K562 (cell line): ENCODE results near the gene NT5DC1. TPM values are rescaled to one million over a fixed set of nuclear protein-coding genes. Genes with fewer than 3 reads are reported as not detected.

Experiments used
- ATAC-seq: fragments of 200-7000 bp; cut with Tn5 transposase; 3 replicates; pipeline ENCODE4 v1.9.1; 2020; ENCODE audit warnings: moderate library complexity
- BruUV-seq: library from RNA; stranded (reverse); fragments of 400-500 nt; replicated peaks from 2 replicates; lab custom pipeline; 2021; lab: Mats Ljungman, UMichigan
- CTCF ChIA-PET: fragments of 300-600 bp; formaldehyde crosslinking; extraction: SDS; loops from one replicate; lab custom pipeline; 2021; ENCODE audit warnings: low intra/inter-chr PET ratio; lab: Yijun Ruan, JAX
- POLR2A ChIA-PET: fragments of 300-600, 350-650 bp; sonication (Branson Sonifier 250); formaldehyde crosslinking; extraction: SDS; loops from one replicate; lab custom pipeline; 2021; ENCODE audit warnings: antibody characterized with exemption, inconsistent platforms; lab: Yijun Ruan, JAX
- DNase-seq, 4 experiments: peaks; one replicate each; pipeline versions ENCODE4 v3.0.0 to v3.0.0-alpha.2; 2011 to 2018; ENCODE audit warnings: low spot score in 3 of 4, mixed read lengths in 3 of 4; ENCODE audit errors: extremely low read depth in 1 of 4
- FAIRE-seq: peaks from 2 replicates; lab custom pipeline; 2011; peaks lifted over from hg19 to GRCh38; lab: Jason Lieb, UNC
- H2AFZ ChIP-seq: 2 replicates; pipeline ENCODE4 v1.6.0; 2011; ENCODE audit warnings: low read depth, low read length, control low read depth, inconsistent platforms
- H3K27ac ChIP-seq: fragments of 200-600 bp; 3 replicates; pipeline ENCODE4 v1.8.0; 2011; ENCODE audit warnings: low read depth, mild to moderate bottlenecking, control low read depth, inconsistent platforms, low read length, moderate library complexity, mixed read lengths; ENCODE audit errors: extremely low read depth
- H3K27me3 ChIP-seq, 2 experiments: fragments of 300-600 bp in 1 of 2; 2 replicates in 1 of 2; 3 replicates in 1 of 2; pipeline versions ENCODE4 v1.6.0 to v1.8.0; 2011; ENCODE audit warnings: inconsistent platforms in 2 of 2, low read length in 2 of 2, mild to moderate bottlenecking in 1 of 2, mixed read lengths in 1 of 2, moderate library complexity in 1 of 2; ENCODE audit not compliant: control insufficient read depth in 2 of 2, insufficient read depth in 2 of 2
- H3K36me3 ChIP-seq: fragments of 300-600 bp; 3 replicates; pipeline ENCODE4 v1.8.0; 2011; ENCODE audit warnings: mild to moderate bottlenecking, low read length, inconsistent platforms; ENCODE audit not compliant: control insufficient read depth, insufficient read depth
- H3K4me1 ChIP-seq, 2 experiments: fragments of 200-600 bp in 1 of 2; replicated peaks in 1 of 2; 2 replicates in 1 of 2; 3 replicates in 1 of 2; pipeline versions ENCODE4 v1.5.1 to v1.8.0; 2011; ENCODE audit warnings: inconsistent platforms in 2 of 2, low read length in 2 of 2, mild to moderate bottlenecking in 1 of 2, mixed read lengths in 1 of 2, moderate library complexity in 1 of 2; ENCODE audit not compliant: control insufficient read depth in 2 of 2, insufficient read depth in 2 of 2
- H3K4me2 ChIP-seq: 2 replicates; pipeline ENCODE4 v1.6.1; 2011; ENCODE audit warnings: low read length, control low read depth, inconsistent platforms, mixed read lengths; ENCODE audit not compliant: insufficient read depth
- H3K4me3 ChIP-seq: fragments of 200-600 bp; sonication (generic), shearing (Covaris generic); 2 replicates; pipeline ENCODE4 v1.5.1; 2016; ENCODE audit warnings: control low read depth, inconsistent platforms
- H3K79me2 ChIP-seq: fragments of 200-600 bp; 3 replicates; pipeline ENCODE4 v1.8.0; 2011; ENCODE audit warnings: low read length, inconsistent platforms; ENCODE audit not compliant: control insufficient read depth, insufficient read depth
- H3K9ac ChIP-seq, 2 experiments: 2 replicates each; pipeline versions ENCODE4 v1.6.0 to v1.6.1; 2011; ENCODE audit warnings: low read depth in 2 of 2, low read length in 2 of 2, control low read depth in 1 of 2, inconsistent platforms in 1 of 2, mild to moderate bottlenecking in 1 of 2, mixed read lengths in 1 of 2; ENCODE audit not compliant: insufficient read depth in 1 of 2
- H3K9me1 ChIP-seq: one replicate; pipeline ENCODE4 v1.6.0; 2011; ENCODE audit warnings: inconsistent platforms, mild to moderate bottlenecking, low read length, moderate library complexity; ENCODE audit not compliant: control insufficient read depth, insufficient read depth
- H3K9me3 ChIP-seq: replicated peaks from 2 replicates; pipeline ENCODE4 v1.5.1; 2011; ENCODE audit warnings: low read depth, low read length, inconsistent platforms; ENCODE audit not compliant: control insufficient read depth, insufficient read depth
- H4K20me1 ChIP-seq: replicated peaks from 2 replicates; pipeline ENCODE4 v1.6.1; 2011; ENCODE audit warnings: low read length, inconsistent platforms, mixed read lengths; ENCODE audit not compliant: control insufficient read depth, insufficient read depth
- DMBX1 ChIP-seq: fragments of 250-450 bp; sonication (Bioruptor Pico); IDR thresholded peaks from 2 replicates; pipeline ENCODE4 v1.8.0; 2022; ENCODE audit warnings: inconsistent platforms, mild to moderate bottlenecking, moderate library complexity, borderline replicate concordance
- ETV1 ChIP-seq: fragments of 450-650 bp; conservative IDR thresholded peaks from 2 replicates; pipeline ENCODE4 v1.6.1; 2016; ENCODE audit warnings: missing genetic modification characterization, control low read depth, low read depth, missing compliant biosample characterization
- GABPB1 ChIP-seq: sonication (generic); formaldehyde crosslinking; IDR thresholded peaks from 2 replicates; pipeline ENCODE4 v1.8.0; 2022; ENCODE audit warnings: mild to moderate bottlenecking, missing genetic modification reagents
- MYBL2 ChIP-seq, 2 experiments: fragments of 450-650 bp in 1 of 2; sonication (generic) in 1 of 2; formaldehyde crosslinking in 1 of 2; IDR thresholded peaks; 2 replicates each; pipeline versions ENCODE4 v1.6.1 to v1.8.1; 2017 to 2022; ENCODE audit warnings: borderline replicate concordance in 1 of 2, inconsistent platforms in 1 of 2, low read depth in 1 of 2, mild to moderate bottlenecking in 1 of 2, missing genetic modification reagents in 1 of 2, moderate library complexity in 1 of 2
- MYC ChIP-seq, 2 experiments: fragments of 250-450 bp in 1 of 2; sonication (Bioruptor Pico) in 1 of 2; IDR thresholded peaks; 2 replicates each; pipeline versions ENCODE4 v1.5.1 to v1.6.1; 2012 to 2021; ENCODE audit warnings: low read depth in 2 of 2, borderline replicate concordance in 1 of 2, improper control_type of control experiment in 1 of 2, low read length in 1 of 2, mild to moderate bottlenecking in 1 of 2, moderate library complexity in 1 of 2
- NFXL1 ChIP-seq: fragments of 450-650 bp; formaldehyde crosslinking; IDR thresholded peaks from 2 replicates; pipeline ENCODE4 v1.4.0; 2021; ENCODE audit warnings: mild to moderate bottlenecking
- POLR3A ChIP-seq: IDR thresholded peaks from 2 replicates; pipeline ENCODE4 v1.6.1; 2011; ENCODE audit warnings: borderline replicate concordance, mild to moderate bottlenecking, moderate library complexity; ENCODE audit not compliant: insufficient read length, insufficient read depth; ENCODE audit errors: extremely low read depth
- SMAD2 ChIP-seq: fragments of 150-350 bp; IDR thresholded peaks from 2 replicates; pipeline ENCODE4 v1.6.1; 2014; ENCODE audit warnings: low read depth, mild to moderate bottlenecking, low read length
- SP2 ChIP-seq: IDR thresholded peaks from 2 replicates; pipeline ENCODE4 v1.6.1; 2011; ENCODE audit warnings: mild to moderate bottlenecking, low read depth, low read length, moderate library complexity; ENCODE audit not compliant: poor library complexity, severe bottlenecking; ENCODE audit errors: extremely low read depth
- YY1 ChIP-seq, 3 experiments: IDR thresholded peaks; 2 replicates each; pipeline ENCODE4 v1.6.1; 2011; ENCODE audit warnings: low read length in 2 of 3, mild to moderate bottlenecking in 2 of 3, moderate library complexity in 2 of 3, borderline replicate concordance in 1 of 3, control low read depth in 1 of 3, low read depth in 1 of 3; ENCODE audit not compliant: insufficient read depth in 3 of 3, insufficient replicate concordance in 2 of 3, control insufficient read depth in 1 of 3, insufficient read length in 1 of 3; ENCODE audit errors: extremely low read depth in 1 of 3
- ZNF444 ChIP-seq: fragments of 250-450 bp; sonication (Bioruptor Pico); IDR thresholded peaks from 2 replicates; pipeline ENCODE4 v1.4.0; 2020; ENCODE audit warnings: mild to moderate bottlenecking, moderate library complexity
- WGBS: fragments of 100-300 bp; shearing (Covaris generic); methylation state at CpG from one replicate; pipeline ENCODE4 v1.1.6; 2016; ENCODE audit warnings: low coverage, mixed read lengths; ENCODE audit not compliant: insufficient coverage; ENCODE audit errors: missing lambda C conversion rate; 5-methylcytosine and 5-hydroxymethylcytosine counted together
- in situ Hi-C: fragments of 300-500 bp; cut with MboI; formaldehyde crosslinking; loops from 4 replicates; pipeline ENCODE4 v1.15.0; 2018; ENCODE audit warnings: inconsistent platforms, mixed read lengths
- intact Hi-C: fragments of 100-400 bp; cut with micrococcal nuclease; formaldehyde crosslinking; loops from 2 replicates; pipeline ENCODE4 v1.14.2; 2022
- polyA plus RNA-seq, 8 experiments: library from polyadenylated mRNA; depleted of rRNA in 4 of 8; stranded (reverse) in 5 of 8; unstranded in 3 of 8; fragments of >200 nt; fragmentation: Nextera tagmentation in 2 of 8; fragmentation: Illumina TruSeq in 1 of 8; extraction: Ambion mirVana in 2 of 8; extraction: Trizol in 1 of 8; gene quantifications; 2 replicates each; pipeline versions ENCODE4 v1.2.1 to v1.2.3, GENCODE V29; 2011 to 2014; ENCODE audit warnings: inconsistent platforms in 1 of 8, missing spikeins in 1 of 8
- total RNA-seq, 7 experiments: library from RNA; depleted of rRNA in 6 of 7; stranded (reverse); fragments of >200 nt in 6 of 7; fragmentation: Illumina TruSeq in 2 of 7; extraction: Trizol in 2 of 7; gene quantifications; 2 replicates each; pipeline versions ENCODE4 v1.2.1 to v1.2.3, GENCODE V29; 2011 to 2021; ENCODE audit warnings: low replicate concordance in 1 of 7
- TF ChIP-seq, protein P1 (sequence below): fragments of 450-650 bp; IDR thresholded peaks from 2 replicates; pipeline ENCODE4 v1.6.1; 2016; ENCODE audit warnings: borderline replicate concordance
- TF ChIP-seq, protein P2 (sequence below): sonication (generic); formaldehyde crosslinking; IDR thresholded peaks from 2 replicates; pipeline ENCODE4 v1.8.0; 2022; ENCODE audit warnings: mild to moderate bottlenecking, missing genetic modification reagents
- TF ChIP-seq, protein P3 (sequence below): sonication (generic); formaldehyde crosslinking; IDR thresholded peaks from 2 replicates; pipeline ENCODE4 v1.5.0; 2020; ENCODE audit warnings: missing genetic modification reagents

The NT5DC1 gene
- total and polyA plus RNA-seq, 9 of the 15 experiments (the other 6 are each of a cell fraction or from before 2014, with no cell fraction given): 4.9 to 28.5 (median 16.3) TPM

DNA sequence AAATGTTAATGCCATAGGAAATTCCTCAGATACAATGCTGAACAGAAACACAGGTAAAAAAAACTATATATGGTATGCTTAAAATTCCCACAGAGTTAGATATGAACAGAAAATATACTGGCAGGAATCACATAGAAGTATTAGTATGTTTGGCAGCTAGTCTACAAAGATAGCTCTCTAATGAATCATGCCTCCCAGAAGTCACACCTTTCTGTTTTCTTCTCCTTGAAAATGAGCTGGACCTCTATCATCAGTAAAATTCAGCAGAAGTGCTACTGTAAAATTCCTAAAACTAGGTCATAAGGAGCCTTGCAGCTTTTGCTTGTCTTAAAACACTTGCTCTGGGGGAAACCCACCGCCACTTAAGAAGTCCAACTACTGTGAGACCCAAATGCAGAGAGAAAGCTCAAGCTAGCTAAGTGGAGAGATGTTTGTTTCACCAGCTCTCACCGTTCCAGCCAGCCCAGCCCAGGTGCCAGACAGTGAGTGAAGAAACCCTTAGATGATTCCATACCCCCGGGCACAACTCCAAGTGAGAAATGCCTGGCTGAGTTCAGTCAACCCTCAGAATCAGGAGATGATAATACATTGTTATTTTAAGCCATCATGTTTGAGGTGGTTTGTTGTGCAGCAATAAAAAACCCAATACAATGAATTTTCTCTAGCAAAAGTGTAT, 110.2 kb downstream of the NT5DC1 start (continued):
- TF ChIP-seq, protein P1, sequence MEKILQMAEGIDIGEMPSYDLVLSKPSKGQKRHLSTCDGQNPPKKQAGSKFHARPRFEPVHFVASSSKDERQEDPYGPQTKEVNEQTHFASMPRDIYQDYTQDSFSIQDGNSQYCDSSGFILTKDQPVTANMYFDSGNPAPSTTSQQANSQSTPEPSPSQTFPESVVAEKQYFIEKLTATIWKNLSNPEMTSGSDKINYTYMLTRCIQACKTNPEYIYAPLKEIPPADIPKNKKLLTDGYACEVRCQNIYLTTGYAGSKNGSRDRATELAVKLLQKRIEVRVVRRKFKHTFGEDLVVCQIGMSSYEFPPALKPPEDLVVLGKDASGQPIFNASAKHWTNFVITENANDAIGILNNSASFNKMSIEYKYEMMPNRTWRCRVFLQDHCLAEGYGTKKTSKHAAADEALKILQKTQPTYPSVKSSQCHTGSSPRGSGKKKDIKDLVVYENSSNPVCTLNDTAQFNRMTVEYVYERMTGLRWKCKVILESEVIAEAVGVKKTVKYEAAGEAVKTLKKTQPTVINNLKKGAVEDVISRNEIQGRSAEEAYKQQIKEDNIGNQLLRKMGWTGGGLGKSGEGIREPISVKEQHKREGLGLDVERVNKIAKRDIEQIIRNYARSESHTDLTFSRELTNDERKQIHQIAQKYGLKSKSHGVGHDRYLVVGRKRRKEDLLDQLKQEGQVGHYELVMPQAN: no peak
- TF ChIP-seq DMBX1 (CRISPR knock-in tag) (no peak), SP2 (no peak)
- TF ChIP-seq, all 486 proteins: peak for 0

DNA sequence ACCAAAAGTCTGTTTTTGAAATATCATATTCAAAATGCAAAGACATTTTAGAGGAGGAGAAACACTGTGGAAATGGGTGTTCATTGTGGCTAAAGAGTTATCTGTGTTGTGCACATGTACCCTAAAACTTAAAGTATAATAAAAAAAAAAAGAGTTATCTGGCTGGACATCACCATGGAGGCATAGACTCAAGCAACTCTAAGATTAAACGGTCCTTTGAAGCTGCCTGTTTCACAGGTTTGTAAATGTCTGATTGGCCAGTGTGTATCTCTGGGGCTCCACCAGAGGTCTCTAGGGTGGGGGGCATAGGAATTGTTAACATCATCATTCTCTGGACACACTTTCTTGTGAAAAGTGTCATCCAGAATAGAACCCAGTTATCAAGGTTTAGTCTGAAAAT, 114.0 kb downstream of the NT5DC1 start:
- H3K27me3 ChIP-seq: no peaks in the 10 kb centered on the region
- intact Hi-C loops (loop anchor here (5.0 kb wide), 2 partner anchors 72 to 633 kb away; no protein-coding TSS in a partner anchor), in situ Hi-C loops (no loop called here)
- no peaks in the 10 kb centered on the region for H3K9me1 ChIP-seq
- H3K4me1 ChIP-seq: no peaks in the 10 kb centered on the region
- BruUV-seq: no TSS peak
- H3K4me2 ChIP-seq: no peak overlapping the region
- H3K27ac ChIP-seq: no peak overlapping the region
- ChIA-PET POLR2A (no interaction called here), CTCF (no interaction called here)
- no peaks in the 10 kb centered on the region for H3K36me3 ChIP-seq
- H3K4me3 ChIP-seq: no peak overlapping the region
- H3K9me3 ChIP-seq: no peaks in the 10 kb centered on the region
- no peak overlapping the region for H2AFZ ChIP-seq
- no peak for FAIRE-seq
- ATAC-seq: 0 out of 3 replicates have a peak, but pooled peaks have one; percentile 39
- no peak overlapping the region for H3K9ac ChIP-seq
- no peaks in the 10 kb centered on the region for H4K20me1 ChIP-seq
- no peaks in the 10 kb centered on the region for H3K79me2 ChIP-seq
- WGBS: 6% methylated on average over 1 of the region's 1 CpG
- DNase-seq: no peak
- TF ChIP-seq YY1 (IDR thresholded peaks at IDR 0.05; ENCODE audit: borderline replicate concordance in 1 of 3, control insufficient read depth in 1 of 3, extremely low read depth in 1 of 3, insufficient read depth in 3 of 3, insufficient read length in 1 of 3, insufficient replicate concordance in 2 of 3, low read depth in 1 of 3, low read length in 2 of 3) (no peak), NFXL1 (CRISPR knock-in tag) (no peak), MYC (IDR thresholded peaks at IDR 0.05; ENCODE audit: low read depth, low read length) (no peak), MYC (CRISPR knock-in tag; IDR thresholded peaks at IDR 0.05; ENCODE audit: borderline replicate concordance, low read depth) (no peak), ZNF444 (CRISPR knock-in tag) (no peak), ETV1 (tag) (no peak), MYBL2 (IDR thresholded peaks at IDR 0.05; ENCODE audit: low read depth) (no peak), MYBL2 (CRISPR knock-in tag; IDR thresholded peaks at IDR 0.05; ENCODE audit: borderline replicate concordance) (no peak), SMAD2 (no peak), POLR3A (no peak), GABPB1 (CRISPR knock-in tag) (no peak)
- TF ChIP-seq, protein P2, sequence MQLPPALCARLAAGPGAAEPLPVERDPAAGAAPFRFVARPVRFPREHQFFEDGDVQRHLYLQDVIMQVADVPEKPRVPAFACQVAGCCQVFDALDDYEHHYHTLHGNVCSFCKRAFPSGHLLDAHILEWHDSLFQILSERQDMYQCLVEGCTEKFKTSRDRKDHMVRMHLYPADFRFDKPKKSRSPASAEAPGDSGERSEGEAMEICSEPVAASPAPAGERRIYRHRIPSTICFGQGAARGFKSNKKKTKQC (CRISPR knock-in tag): no peak
- TF ChIP-seq, protein P3, sequence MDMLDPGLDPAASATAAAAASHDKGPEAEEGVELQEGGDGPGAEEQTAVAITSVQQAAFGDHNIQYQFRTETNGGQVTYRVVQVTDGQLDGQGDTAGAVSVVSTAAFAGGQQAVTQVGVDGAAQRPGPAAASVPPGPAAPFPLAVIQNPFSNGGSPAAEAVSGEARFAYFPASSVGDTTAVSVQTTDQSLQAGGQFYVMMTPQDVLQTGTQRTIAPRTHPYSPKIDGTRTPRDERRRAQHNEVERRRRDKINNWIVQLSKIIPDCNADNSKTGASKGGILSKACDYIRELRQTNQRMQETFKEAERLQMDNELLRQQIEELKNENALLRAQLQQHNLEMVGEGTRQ (CRISPR knock-in tag): no peak
